ENCODE results near the gene FTO. TPM values are rescaled to one million over a fixed set of nuclear protein-coding genes. Genes with fewer than 3 reads are reported as not detected.

Gene FTO
- total RNA-seq, 4 donors from 2014 or later = 98.1 to 127 (median 109) TPM

GRCh38 chr16:53900667-53901066, 196.7 kb downstream of the FTO start:
- Histone ChIP-seq H3K27ac (no peak overlapping the region), H3K4me1 (peaks cover 0 to 16% (median 0%) of the 10 kb centered on the region in 4 donors), H3K9me3 (no peaks in the 10 kb centered on the region), H3K27me3 (no peaks in the 10 kb centered on the region), H3K36me3 (peaks cover 0 to 13% (median 0%) of the 10 kb centered on the region in 3 donors), H3K4me3 (no peak overlapping the region)
- DNase-seq (ENCODE audit: low spot score in 2 of 2) = no peak
- WGBS, 2 donors = 88 to 90% methylated on average over 4 of the region's 4 CpGs
- TF ChIP-seq EP300 (IDR thresholded peaks at IDR 0.05) (no peak), CTCF (IDR thresholded peaks at IDR 0.05) (no peak), POLR2A (IDR thresholded peaks at IDR 0.05) (no peak)

DNA sequence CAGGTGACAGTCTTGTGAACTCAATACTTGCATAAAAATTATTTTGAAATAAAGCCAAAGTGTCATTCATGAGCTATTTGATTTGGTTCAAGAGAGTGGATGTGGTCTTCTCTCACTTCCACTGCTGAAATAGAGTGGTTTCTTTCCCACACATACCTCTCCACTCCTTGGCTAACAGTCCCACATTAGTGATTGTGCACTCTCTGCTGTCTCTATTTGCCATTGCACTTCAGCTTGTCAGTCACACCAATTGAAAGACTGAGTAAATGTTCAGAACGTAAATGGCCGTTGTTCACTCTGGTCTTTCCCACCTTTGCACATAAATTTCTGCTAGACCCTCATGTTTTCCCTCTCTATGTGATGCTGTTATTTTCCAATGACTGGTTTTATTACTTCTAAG, 197.5 kb downstream of the FTO start:
- H3K9me3 ChIP-seq = no peaks in the 10 kb centered on the region
- H3K4me1 ChIP-seq = peaks cover 0 to 16% (median 0%) of the 10 kb centered on the region in 4 donors
- H3K27ac ChIP-seq = no peak overlapping the region
- H3K36me3 ChIP-seq = peaks cover 0 to 13% (median 0%) of the 10 kb centered on the region in 3 donors
- H3K27me3 ChIP-seq = no peaks in the 10 kb centered on the region
- WGBS, 2 donors = 87 to 97% methylated on average over 2 of the region's 2 CpGs
- no peak for DNase-seq (ENCODE audit: low spot score in 2 of 2)
- TF ChIP-seq CTCF (IDR thresholded peaks at IDR 0.05) (no peak), POLR2A (IDR thresholded peaks at IDR 0.05) (no peak), EP300 (IDR thresholded peaks at IDR 0.05) (no peak)
- H3K4me3 ChIP-seq = no peak overlapping the region

GRCh38 chr16:53904533-53904932, 200.6 kb downstream of the FTO start:
- Histone ChIP-seq H3K9me3 (no peaks in the 10 kb centered on the region), H3K27ac (no peak overlapping the region), H3K27me3 (no peaks in the 10 kb centered on the region), H3K4me3 (no peak overlapping the region), H3K4me1 (peaks cover 0 to 2% (median 0%) of the 10 kb centered on the region in 4 donors), H3K36me3 (peaks cover 0 to 13% (median 0%) of the 10 kb centered on the region in 3 donors)
- TF ChIP-seq EP300 (IDR thresholded peaks at IDR 0.05) = no peak
- no peak for TF ChIP-seq CTCF (IDR thresholded peaks at IDR 0.05)
- TF ChIP-seq POLR2A (IDR thresholded peaks at IDR 0.05) = no peak
- 90 to 96% methylated on average over 6 of the region's 6 CpGs for WGBS, 2 donors
- no peak for DNase-seq (ENCODE audit: low spot score in 2 of 2)

DNA sequence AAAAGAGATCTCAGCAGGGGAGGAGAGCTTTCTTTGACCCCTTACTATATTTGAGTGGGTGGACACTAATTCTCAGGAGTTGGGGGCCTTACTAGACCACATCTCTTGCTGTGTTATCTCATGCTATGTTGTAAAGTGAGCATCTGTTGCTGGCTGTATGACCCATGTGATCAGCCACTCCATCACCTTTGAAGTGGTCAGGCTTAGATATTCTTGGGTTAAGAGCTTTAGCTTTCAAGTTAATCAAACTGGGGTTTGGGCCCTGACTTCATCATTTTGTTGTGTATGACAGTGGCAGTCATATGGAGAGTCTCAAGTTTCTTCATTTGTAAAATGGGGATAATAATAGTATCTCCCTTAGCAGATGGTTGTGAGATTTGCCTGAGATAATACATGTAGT, 201.1 kb downstream of the FTO start:
- Histone ChIP-seq H3K9me3 (no peaks in the 10 kb centered on the region), H3K36me3 (peaks cover 0 to 13% (median 0%) of the 10 kb centered on the region in 3 donors), H3K27me3 (no peaks in the 10 kb centered on the region), H3K4me1 (no peaks in the 10 kb centered on the region), H3K27ac (no peak overlapping the region), H3K4me3 (no peak overlapping the region)
- TF ChIP-seq CTCF (IDR thresholded peaks at IDR 0.05) (no peak), EP300 (IDR thresholded peaks at IDR 0.05) (no peak), POLR2A (IDR thresholded peaks at IDR 0.05) (no peak)
- DNase-seq (ENCODE audit: low spot score in 2 of 2) = no peak

GRCh38 chr16:53908731-53909130, 204.8 kb downstream of the FTO start:
- 56 to 57% methylated on average over 3 of the region's 3 CpGs for WGBS, 2 donors
- H3K4me1 ChIP-seq = peaks cover 0 to 23% (median 5%) of the 10 kb centered on the region in 4 donors
- H3K27me3 ChIP-seq = no peaks in the 10 kb centered on the region
- no peak for DNase-seq (ENCODE audit: low spot score in 2 of 2)
- peaks cover 0 to 7% (median 0%) of the 10 kb centered on the region in 3 donors for H3K36me3 ChIP-seq
- no peak overlapping the region for H3K4me3 ChIP-seq
- no peak overlapping the region for H3K27ac ChIP-seq
- TF ChIP-seq EP300 (IDR thresholded peaks at IDR 0.05) = no peak
- no peak for TF ChIP-seq POLR2A (IDR thresholded peaks at IDR 0.05)
- no peak for TF ChIP-seq CTCF (IDR thresholded peaks at IDR 0.05)
- H3K9me3 ChIP-seq = no peaks in the 10 kb centered on the region

Measured in tibial nerve (tissue), 4 donors.